A549 treated with ZK216348 at 1 μM for 4 hours (cell line): ENCODE data around the gene NCR3LG1. TPM values are rescaled to one million over a fixed set of nuclear protein-coding genes. Genes with fewer than 3 reads are reported as not detected.

Experiments used
- total RNA-seq: library from RNA; stranded (reverse); fragments of 200-300 nt; extraction: Qiagen RNA extraction; gene quantifications from 5 replicates; pipeline ENCODE4 v1.2.3, GENCODE V29; 2022; ENCODE audit warnings: low read depth

The NCR3LG1 gene, protein sequence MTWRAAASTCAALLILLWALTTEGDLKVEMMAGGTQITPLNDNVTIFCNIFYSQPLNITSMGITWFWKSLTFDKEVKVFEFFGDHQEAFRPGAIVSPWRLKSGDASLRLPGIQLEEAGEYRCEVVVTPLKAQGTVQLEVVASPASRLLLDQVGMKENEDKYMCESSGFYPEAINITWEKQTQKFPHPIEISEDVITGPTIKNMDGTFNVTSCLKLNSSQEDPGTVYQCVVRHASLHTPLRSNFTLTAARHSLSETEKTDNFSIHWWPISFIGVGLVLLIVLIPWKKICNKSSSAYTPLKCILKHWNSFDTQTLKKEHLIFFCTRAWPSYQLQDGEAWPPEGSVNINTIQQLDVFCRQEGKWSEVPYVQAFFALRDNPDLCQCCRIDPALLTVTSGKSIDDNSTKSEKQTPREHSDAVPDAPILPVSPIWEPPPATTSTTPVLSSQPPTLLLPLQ
- total RNA-seq = 1.9 to 2.8 TPM (median 2.6 TPM) in 5 replicates

DNA sequence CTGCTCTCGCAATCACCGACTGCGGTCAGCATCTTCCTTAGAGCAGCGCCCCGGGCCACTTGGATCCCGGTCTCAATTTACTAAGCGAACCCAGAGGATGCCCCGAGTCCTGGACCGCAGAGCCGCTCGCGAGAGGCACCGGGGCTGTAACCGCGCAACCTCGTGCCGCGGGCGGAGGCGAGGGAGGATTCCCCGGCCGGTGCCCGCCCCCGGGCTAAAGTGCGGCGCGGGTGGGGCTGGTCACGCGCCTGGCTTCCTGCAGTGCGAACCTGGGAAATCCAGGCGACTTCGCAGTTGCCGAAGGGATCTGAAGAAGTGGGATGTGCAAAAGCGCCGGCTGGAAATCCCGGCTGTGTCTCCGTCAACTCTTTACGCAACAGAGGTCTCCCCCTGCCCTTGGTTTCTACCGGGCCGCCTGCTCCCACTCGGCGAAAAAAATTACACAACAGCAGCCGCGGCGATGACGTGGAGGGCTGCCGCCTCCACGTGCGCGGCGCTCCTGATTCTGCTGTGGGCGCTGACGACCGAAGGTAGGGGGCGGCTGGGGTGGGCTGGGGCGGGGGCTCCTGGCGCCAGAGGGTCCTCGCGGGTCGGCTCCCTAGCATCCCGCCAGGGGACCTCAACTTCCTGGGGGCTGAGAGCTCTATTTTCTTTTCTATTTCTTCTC lies at the start of gene NCR3LG1:
Gene NCR3LG1, plus strand, starts transcription at position 291 of the 667 bp plus-strand sequence. Its CDS starts 170 bp downstream, at position 461.

DNA sequence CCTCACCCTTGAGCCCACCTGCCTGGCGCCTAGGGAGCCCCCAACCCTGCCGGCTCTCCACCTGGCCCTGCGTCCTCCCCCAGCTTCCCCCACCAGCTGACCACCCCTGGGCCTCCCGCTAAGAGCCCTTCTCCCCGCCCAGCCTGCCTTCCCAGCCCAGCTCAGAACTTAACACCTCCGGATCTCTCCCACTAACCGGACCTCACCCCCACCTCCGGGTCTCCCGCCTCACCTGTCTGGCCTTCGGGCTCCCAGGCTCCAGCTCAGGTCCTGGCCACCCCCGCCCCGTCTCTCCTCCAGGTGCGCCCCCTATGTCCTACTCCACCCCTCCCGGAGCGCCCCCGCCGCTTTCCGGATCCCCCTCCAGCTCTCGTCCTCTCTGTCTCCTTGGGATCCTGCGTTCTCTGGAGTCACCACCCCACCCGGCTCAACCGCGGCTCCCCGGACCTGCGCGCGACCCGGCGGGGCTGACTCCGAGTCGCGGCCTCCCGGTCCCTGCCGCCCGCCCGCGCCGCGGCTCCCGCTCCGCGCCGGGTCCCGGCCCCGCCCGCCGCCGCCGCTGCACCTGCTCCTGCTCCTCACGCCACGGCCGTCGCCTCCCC lies 37.1 kb downstream of the NCR3LG1 start, which contains the start of gene KCNJ11:
Gene KCNJ11, minus strand, starts transcription at position 51 of the 602 bp plus-strand sequence. CDS start 568 bp downstream, outside the sequence.

Other genes starting within 250 kb of the NCR3LG1 start
- 5.8 to 16.4 TPM (median 14.7 TPM) in 5 replicates for gene PIK3C2A, start 143.8 kb upstream of the NCR3LG1 start, total RNA-seq
- gene NUCB2, start 75.1 kb upstream of the NCR3LG1 start, total RNA-seq = 27.8 to 39.7 TPM (median 32.9 TPM) in 5 replicates
- gene KCNJ11, start 36.9 kb downstream of the NCR3LG1 start, total RNA-seq = 0.90 to 2.0 TPM (median 1.4 TPM) in 5 replicates
- 1.4 to 3.4 TPM (median 2.8 TPM) in 5 replicates for gene ABCC8, start 125.0 kb downstream of the NCR3LG1 start, total RNA-seq
- 0.87 to 1.6 TPM (median 1.3 TPM) in 5 replicates for gene USH1C, start 192.6 kb downstream of the NCR3LG1 start, total RNA-seq
- gene OTOG, start 195.5 kb downstream of the NCR3LG1 start, total RNA-seq = not detected in 5 replicates